Astrocyte of the cerebellum (primary cell): ENCODE results near the gene TCP11.

Experiments used
- DNase-seq: peaks from one replicate; pipeline ENCODE4 v3.0.0-alpha.2; 2011; ENCODE audit warnings: low read depth
- H3K4me3 ChIP-seq: 2 replicates; pipeline ENCODE4 v1.5.1; 2011; ENCODE audit warnings: mild to moderate bottlenecking, low read depth, low read length, moderate library complexity
- in situ Hi-C: cut with HindIII; loops from 2 replicates; pipeline ENCODE4 v1.10.0; 2017; ENCODE audit warnings: low sequenced_read_pairs
- TF ChIP-seq, protein P1 (sequence below): IDR thresholded peaks from 2 replicates; pipeline ENCODE4 v1.5.1; 2012; ENCODE audit warnings: low read length, low read depth, moderate library complexity, mild to moderate bottlenecking; ENCODE audit errors: missing control alignments

Gene TCP11

DNA sequence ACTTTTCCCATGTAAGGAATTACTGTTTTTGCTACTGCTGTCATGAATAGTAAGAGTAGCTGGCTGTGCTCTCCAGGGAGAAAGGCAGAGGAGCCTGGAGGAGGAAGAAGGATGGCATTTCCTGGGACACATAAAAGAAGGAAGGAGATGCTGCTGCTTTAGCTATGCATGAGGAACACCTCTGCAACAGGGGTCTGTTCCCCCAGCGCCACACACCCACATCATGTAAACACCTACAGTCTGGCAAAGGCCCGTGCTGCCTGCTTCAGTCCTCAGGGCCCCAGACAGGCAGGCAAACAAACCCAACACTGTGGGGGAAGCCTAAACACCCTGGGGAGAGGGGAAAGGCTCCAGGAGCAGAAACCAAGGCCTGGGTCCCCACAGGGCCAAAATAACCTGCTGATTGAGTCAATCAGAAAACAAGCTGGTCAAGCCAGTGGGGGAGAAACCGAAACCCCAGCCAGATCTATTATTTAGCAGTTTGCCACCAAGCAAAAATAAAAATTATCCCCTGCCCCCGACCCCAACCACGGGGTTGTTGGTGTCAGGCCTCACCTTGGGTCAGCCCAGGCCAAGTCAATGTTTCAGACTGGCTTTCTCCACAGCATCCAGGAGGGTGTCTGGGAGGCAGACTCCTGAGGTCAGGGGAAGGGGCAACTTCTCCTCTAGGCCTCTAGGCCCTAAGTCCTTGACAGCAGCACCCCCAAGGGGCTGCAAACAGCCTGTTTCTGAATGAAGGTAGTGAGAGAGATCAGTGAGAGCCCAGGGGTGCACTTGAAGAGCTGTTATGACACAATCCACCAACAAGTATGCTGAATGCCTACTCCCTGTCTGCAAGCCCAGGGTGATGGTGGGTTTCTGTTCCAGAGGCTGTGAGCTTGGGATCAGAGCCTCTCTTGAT is 38.0 kb upstream of the TCP11 start:
- TF ChIP-seq, protein P1, sequence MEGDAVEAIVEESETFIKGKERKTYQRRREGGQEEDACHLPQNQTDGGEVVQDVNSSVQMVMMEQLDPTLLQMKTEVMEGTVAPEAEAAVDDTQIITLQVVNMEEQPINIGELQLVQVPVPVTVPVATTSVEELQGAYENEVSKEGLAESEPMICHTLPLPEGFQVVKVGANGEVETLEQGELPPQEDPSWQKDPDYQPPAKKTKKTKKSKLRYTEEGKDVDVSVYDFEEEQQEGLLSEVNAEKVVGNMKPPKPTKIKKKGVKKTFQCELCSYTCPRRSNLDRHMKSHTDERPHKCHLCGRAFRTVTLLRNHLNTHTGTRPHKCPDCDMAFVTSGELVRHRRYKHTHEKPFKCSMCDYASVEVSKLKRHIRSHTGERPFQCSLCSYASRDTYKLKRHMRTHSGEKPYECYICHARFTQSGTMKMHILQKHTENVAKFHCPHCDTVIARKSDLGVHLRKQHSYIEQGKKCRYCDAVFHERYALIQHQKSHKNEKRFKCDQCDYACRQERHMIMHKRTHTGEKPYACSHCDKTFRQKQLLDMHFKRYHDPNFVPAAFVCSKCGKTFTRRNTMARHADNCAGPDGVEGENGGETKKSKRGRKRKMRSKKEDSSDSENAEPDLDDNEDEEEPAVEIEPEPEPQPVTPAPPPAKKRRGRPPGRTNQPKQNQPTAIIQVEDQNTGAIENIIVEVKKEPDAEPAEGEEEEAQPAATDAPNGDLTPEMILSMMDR: no peak
- in situ Hi-C loops: no loop called here
- no peak for DNase-seq
- no peak overlapping the region for H3K4me3 ChIP-seq

DNA sequence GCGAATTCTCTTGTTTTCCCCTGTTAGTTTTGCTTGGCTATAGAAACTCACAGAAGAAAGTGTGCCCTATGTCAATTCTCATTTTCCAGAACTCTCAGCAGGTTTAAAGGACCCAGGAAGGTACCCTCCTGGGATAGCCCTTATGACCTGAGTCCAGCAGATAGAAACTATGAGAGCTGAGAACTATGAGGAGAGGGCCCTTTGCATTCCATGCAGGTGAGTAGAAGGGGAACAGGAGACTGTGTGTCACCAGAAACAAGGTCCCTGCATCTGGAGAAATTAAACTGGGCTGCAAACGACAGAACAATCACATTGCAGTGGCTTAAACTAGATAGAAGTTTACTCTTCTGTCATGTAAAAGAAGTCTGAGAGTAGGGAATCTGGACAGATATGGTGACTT is 36.9 kb upstream of the TCP11 start:
- H3K4me3 ChIP-seq: no peak overlapping the region
- no peak for DNase-seq
- in situ Hi-C loops: no loop called here
- TF ChIP-seq, protein P1: no peak

DNA sequence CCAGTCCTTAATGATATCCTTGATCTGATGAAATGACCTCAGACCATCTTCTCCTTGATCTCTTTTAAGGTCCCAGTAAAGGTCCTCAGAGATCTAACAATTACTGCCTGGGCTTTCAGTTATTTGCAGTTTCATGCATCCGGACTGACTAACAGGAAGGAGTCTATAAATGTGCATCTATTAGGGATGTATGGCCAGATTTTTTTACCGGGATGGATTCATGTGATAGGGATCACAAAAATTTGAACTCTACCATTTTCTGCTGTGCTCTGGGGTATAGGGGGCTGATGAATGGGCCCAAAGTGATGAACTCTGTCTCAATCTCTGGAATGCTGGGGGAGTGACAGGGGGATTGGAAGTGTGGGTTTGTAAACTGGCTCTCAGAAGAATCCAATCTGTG is 36.5 kb upstream of the TCP11 start:
- in situ Hi-C loops: no loop called here
- TF ChIP-seq, protein P1: no peak
- H3K4me3 ChIP-seq: no peak overlapping the region
- DNase-seq: no peak

DNA sequence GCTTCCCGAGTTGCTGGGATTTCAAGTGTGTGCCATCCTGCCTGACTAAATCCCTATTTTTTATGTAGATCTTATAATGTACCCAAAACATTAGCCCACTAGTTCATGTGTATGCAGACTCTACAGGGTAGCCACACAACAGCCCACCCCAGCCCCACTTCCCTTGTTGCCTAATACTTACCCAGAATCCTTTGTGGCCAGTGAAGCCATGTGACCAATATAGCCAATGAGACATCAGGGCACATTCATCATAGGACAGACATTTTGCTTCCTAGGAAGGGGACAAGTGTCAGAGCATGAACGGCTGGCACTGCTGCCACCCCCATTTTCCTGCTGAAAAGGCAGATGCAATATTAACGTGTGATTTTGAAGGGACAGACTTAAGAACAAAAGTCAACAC is 36.0 kb upstream of the TCP11 start:
- DNase-seq: no peak
- in situ Hi-C loops: no loop called here
- no peak overlapping the region for H3K4me3 ChIP-seq
- TF ChIP-seq, protein P1: no peak

DNA sequence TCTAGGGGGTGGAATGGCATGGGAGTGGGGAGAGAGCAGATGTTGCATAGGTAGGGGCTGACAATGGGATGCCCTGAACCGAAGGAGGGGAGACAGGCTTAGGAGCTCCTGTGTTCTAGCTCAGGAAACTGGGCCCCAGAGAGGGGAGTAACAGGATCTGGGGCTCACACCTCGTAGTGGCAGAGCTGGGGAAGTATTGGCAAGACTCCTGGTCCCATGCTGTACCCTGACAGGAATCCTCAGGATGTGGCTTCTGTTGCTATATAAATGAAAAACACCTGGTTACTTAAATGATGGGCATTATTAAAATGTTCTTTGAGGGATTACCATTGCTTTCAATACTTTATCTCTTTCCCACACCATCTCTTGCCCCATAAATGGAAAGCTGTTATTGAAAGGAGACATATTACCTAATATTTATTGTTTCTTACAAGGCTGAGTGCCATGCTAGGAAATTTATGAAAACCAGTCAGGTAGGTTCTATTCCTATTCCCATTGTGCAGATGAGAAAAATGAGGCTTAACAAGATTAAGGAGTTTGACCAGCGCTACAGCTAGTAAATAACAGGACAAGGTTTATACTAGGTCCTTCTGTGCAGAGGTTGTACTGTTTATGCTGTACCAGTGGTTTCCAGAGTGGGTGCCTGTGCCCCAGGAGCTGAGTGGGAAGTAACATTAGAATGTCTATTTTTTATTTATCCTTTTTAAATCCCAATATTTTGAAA is 35.3 kb upstream of the TCP11 start:
- in situ Hi-C loops: no loop called here
- no peak overlapping the region for H3K4me3 ChIP-seq
- DNase-seq: no peak
- TF ChIP-seq, protein P1: no peak

DNA sequence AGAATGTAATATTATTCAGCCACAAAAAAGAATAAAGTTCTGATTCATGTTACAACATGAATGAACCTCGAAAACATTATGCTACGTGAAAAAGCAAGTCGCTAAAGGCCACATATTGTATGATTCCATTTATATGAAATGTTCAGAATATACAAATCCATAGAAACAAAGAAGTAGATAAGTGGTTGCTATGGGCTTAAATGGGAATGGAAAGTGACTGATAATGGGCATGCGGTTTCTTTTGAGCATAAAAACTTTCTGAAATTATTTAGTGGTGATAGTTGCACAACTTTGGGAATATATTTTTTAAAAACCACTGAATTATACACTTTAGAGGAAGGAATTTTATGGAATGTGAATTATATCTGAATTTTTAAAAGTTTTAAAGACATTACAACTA is 33.4 kb upstream of the TCP11 start:
- TF ChIP-seq, protein P1: no peak
- in situ Hi-C loops: no loop called here
- DNase-seq: no peak
- H3K4me3 ChIP-seq: no peak overlapping the region
